IPS-11a (cell line): ENCODE results near the gene HSFY2.
"Not testable (repeated sequence)": the region's sequence is repeated elsewhere in the genome, so short reads cannot be mapped to it uniquely, and the experiment has no call there.

Source experiments
- H3K4me3 ChIP-seq: one replicate; pipeline ENCODE4 v1.5.1; 2013; ENCODE audit warnings: low read depth, low read length, control low read depth

Gene HSFY2

GRCh38 chrY:18773635-18774034 is at the start of gene HSFY2:
TSS of gene HSFY2 (minus strand) at chrY:18773735. CDS start at chrY:18773618, 117 bp downstream.
- H3K4me3 ChIP-seq, result not testable (repeated sequence)

- H3K4me3 ChIP-seq, result not testable (repeated sequence)
These were observed 42.2 kb upstream of the HSFY2 start for GRCh38 chrY:18815751-18816150.

- H3K4me3 ChIP-seq, result not testable (repeated sequence)
These were observed 15.3 kb upstream of the HSFY2 start for GRCh38 chrY:18788757-18789406.

- not testable (repeated sequence) for H3K4me3 ChIP-seq
These were observed 19.5 kb downstream of the HSFY2 start for GRCh38 chrY:18754077-18754476.

GRCh38 chrY:18753133-18753815 is 20.3 kb downstream of the HSFY2 start:
- H3K4me3 ChIP-seq, result not testable (repeated sequence)

GRCh38 chrY:18723714-18724113 is 49.8 kb downstream of the HSFY2 start:
- not testable (repeated sequence) for H3K4me3 ChIP-seq
